Activated CD8-positive, alpha-beta memory T cell treated with anti-CD3 and anti-CD28 coated beads, Interleukin-2, amount 50 U/mL, for 48 hours (primary cell): ENCODE results near the gene TCEA2.
A peak's percentile ranks its signal among the peaks of the same experiment; 100 is the strongest.

Source experiments
- DNase-seq: peaks from one replicate; pipeline ENCODE4 v3.0.0-alpha.2; 2020

The TCEA2 gene

GRCh38 chr20:64036346-64037198 is 26.4 kb upstream of the TCEA2 start:
- peak; percentile 77 for DNase-seq

GRCh38 chr20:64037199-64037497 is 25.9 kb upstream of the TCEA2 start:
- no peak for DNase-seq

DNA sequence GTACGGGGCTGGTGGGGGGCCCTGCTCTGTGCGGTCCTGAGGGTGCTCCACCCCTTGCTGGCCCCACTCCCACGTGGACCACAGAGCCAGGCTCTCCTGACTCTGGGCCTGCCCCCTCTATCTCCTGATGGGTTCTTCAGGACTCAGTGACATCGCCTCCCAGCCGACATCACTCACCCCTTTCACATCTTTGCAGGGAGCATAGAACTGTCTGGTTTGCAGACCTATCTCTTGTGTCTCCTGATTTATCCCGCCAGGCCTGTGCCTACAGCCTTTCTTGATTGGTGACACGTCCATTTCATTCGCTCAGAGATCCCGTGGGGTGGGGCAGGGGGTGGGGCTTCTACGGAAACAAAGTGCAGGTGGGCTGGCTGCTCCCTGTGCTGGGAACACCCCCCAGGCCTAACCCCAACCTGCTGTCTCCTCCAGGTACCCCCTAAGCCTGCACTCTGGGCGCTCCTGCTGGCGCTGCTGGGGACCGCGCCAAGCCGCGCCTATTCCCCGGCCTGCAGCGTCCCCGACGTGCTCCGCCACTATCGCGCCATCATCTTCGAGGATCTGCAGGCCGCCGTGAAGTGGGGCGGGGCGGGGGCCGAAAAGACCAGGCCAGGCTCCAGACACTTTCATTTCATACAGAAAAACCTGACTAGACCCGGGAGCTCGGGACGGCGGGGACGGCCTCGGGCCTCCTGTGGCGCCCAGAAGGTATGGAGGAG is 25.3 kb upstream of the TCEA2 start:
- DNase-seq: peak; percentile 64

GRCh38 chr20:64038224-64038564 is 24.8 kb upstream of the TCEA2 start:
- no peak for DNase-seq

GRCh38 chr20:64038565-64039292 is 24.3 kb upstream of the TCEA2 start:
- peak; percentile 89 for DNase-seq

GRCh38 chr20:64039293-64040160 is 23.5 kb upstream of the TCEA2 start:
- peak; percentile 58 for DNase-seq

- peak; percentile 56 for DNase-seq
Observed at GRCh38 chr20:64040231-64041039, 22.6 kb upstream of the TCEA2 start.

DNA sequence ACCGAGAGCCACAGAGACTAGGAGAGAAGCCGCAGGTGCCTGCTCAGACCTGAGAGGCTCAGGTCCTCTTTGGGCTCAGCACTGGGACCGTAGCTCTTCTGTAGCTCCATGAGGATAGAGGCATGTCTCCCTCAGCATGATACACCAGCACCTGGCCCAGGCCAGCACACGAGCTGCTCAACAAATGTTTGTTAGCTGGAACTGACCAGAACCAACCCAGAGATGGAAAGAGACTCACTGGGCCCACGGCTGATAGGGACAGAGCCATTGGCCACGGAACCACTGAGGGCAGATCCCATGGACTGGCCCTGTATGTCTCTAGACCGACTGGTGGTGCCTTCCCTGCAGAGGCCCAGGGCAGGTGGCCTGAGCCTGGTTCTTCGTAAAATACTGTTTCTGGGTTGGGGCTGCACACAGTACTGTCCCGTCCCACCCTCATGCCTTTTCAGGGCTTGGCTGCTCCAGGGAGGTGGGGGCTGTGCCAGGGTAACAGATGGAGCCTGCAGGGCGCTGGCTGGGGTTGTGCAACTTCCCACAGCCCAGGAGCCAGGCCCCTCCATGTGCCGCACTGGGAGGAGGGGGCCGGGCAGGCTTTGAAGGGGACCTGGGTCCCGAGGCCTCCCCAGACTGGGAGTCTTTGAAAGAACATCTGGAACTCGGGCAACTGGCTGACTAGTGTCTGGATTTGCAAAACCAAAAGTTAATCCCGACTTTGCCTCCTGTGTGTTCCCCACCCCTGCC is 21.8 kb upstream of the TCEA2 start:
- peak; percentile 51 for DNase-seq

GRCh38 chr20:64041781-64042053 is 21.3 kb upstream of the TCEA2 start:
- DNase-seq: no peak

DNA sequence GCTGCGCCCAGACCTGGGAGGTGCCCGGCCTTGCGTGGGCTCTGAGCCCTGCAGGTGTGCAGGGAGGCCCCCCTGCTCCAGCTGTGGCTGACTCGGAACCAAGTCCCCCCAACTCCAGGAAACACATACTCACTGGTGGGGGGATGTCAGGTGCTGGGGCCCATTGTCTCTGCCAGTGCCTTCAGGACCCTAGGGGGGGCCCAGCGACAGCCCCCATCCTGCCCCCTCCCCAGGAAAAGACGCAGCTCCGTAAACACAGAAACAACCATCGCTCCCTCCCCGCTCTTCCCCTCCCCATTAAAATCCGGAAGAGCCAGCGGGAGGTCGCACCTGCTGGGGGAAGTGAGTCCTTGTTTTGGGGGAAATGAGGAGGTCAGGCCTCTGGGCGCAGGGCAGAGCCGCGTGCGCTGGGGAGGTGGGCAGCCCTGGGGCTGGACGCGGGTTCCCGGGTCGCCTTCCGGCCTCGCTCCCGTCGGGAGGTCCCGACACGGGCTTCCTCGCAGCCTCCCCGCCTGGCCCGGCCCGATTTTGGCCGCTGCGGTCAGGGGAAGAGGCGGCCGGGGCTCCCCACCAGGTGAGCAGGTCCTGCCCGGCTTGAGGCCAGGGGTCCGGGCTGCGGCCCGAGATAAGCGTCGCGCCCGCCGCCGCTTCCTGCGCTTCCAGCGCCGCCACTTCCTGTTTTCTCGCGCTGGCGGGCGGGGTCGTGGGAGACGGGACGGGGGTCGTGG is 20.8 kb upstream of the TCEA2 start:
- peak; percentile 70 for DNase-seq

- no peak for DNase-seq
Observed at GRCh38 chr20:64043768-64044167, 19.2 kb upstream of the TCEA2 start.

GRCh38 chr20:64044484-64045247 is 18.3 kb upstream of the TCEA2 start:
- DNase-seq: no peak

DNA sequence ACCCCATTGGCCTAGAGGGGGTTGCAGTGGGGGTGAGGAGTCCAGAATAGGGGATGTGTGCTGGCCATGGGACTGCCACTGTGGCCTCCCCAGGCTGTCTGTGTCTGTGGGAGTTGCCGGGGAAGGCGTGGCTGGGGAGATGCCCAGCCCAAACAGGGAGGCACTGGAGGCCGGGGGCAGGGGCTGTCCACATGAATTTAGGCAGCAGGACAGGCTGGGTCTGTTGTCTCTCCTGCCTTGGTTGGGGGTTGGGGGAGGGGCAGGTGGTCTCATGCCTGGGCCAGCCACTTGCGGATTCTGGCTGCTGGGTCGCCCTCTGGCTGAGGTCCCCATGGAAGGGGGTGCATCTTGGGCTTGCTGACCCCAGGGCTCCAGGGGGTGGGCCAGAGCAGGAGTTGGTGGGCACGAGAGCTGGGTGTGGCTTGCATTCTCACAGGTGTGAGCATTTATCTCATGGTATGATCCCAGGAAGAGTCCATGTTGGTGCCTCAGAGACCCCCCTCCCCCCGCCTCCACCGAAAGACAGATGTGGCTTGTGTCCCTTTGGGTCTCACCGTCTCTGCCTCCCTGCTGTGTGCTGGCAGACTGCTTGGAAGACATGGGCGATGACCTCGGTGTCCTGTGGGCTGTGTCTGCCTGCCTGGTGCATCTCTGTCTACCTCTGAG is 17.5 kb upstream of the TCEA2 start:
- no peak for DNase-seq

DNA sequence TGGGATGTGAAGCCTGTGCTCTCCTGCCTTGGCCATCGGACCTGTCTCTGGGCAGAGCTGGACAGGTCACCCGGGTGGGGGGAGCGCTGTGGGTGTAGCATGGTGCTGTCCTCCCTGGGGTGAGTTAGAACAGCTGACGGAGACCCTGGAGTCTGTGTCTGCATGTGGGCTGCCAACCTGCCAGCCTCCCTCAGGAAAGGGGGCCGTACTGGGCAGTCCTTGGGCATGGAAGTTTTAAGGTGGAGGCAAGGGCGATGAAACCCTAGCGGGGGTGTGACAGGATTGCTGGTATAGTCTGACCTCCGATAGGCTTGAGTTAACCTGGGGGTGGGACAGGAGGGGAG is 16.0 kb upstream of the TCEA2 start:
- DNase-seq: no peak

GRCh38 chr20:64047968-64048401 is 15.0 kb upstream of the TCEA2 start:
- DNase-seq: no peak

DNA sequence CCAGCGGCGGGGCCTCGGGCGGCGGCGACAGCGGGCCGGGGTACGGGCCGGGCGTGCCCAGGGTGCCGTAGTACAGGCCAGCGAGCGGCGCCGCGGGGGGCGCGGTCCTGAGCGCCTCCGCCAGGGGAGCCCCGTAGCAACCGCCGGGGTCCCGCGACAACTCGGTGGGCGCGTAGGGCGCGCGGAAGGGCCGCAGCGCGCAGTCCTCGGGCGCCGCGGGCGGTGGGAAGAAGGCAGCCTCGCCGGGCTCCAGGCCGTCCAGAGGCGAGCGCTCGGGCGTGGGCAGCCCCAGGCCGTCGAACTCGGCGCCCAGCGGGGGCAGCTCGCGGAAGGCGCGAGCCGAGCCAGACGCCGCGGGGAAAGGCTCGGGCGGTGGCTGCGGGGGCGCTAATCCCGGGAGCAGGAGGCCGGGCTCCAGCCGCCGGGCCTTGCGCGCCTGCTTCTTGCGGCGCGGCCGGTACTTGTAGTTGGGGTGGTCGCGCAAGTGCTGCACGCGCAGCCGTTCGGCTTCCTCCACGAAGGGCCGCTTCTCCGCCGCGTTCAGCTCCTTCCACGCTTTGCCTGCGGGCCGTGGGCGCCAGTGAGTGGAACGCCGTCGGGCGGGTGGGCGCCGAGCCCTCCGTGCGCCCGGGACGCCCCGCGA is 14.5 kb upstream of the TCEA2 start:
- DNase-seq: no peak

DNA sequence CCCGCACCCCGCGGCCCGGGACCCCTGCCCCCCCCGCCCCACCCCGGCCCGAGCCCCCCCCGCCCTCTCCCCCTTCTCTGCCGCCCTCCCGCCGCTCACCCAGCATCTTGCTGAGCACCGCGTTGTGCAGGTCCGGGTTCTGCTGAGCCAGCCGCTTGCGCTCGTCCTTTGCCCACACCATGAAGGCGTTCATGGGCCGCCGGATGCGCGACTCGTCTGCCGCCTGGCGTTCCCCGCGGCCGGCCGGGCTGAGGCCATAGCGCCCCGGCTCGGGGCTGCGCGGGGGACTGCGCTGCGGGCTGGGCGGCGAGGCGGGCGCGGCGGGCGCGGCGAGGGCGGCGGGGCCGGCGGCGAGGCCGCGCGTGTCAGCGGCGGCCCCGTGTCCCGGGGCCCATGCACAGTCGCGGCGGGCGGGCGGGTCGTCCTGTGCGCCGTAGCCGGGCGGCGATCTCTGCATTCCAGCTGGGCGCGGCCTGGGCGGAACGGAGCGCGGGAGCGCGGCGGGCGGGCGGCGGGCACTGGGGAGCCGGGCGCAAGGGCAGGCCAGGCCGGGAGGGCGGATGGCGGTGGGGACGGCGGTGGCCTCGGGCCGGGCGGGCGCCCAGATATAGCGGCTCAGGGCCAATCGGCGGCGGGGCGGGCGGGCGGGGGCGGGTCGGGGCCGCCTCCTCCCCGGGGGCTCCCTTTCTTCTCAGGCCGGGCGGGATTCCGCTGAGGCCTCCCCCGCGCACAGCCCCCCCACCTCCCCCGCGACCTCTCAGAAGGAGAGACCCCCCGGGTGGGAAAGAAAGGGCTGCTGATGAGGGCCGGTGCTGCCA is 13.7 kb upstream of the TCEA2 start, which contains the start of gene SOX18:
Gene SOX18, minus strand, starts transcription at position 580 of the 818 bp plus-strand sequence. Its CDS starts 123 bp downstream, at position 457.
- no peak for DNase-seq

DNA sequence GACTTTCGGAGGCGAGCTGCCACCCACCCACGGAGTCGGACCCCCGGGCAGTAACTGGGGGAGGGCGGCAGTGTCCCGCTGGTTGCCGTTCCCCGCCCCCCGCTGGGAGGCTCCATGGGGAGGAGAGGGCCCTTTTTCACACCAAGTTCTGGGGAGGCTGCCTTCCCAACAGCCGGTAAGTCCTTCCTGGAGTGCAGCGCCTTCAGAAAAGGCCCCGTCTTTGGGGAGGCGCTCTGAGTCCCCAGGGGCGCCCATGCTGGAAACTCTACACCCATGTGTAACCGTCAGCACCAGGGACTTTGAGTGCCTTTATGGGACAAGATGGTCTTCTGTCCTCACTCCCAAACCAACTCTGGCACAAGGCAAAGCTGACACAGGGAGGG is 13.1 kb upstream of the TCEA2 start:
- no peak for DNase-seq
